GM12878 (cell line): Measurements from ENCODE around the gene INTS6. TPM values are rescaled to one million over a fixed set of nuclear protein-coding genes. Genes with fewer than 3 reads are reported as not detected.

Experiments
- ATAC-seq: fragments of 200-7000 bp; cut with Tn5 transposase; 3 replicates; pipeline ENCODE4 v1.9.1; 2020; ENCODE audit warnings: mild to moderate bottlenecking, moderate library complexity
- BruUV-seq: library from RNA; stranded (reverse); fragments of 400-500 nt; replicated peaks from 2 replicates; lab custom pipeline; 2021; lab: Mats Ljungman, UMichigan
- CTCF ChIA-PET: fragments of 300-600 bp; sonication (Branson Sonifier 250); formaldehyde crosslinking; extraction: SDS; loops from one replicate; lab custom pipeline; 2021; ENCODE audit warnings: inconsistent platforms; lab: Yijun Ruan, JAX
- POLR2A ChIA-PET: fragments of 350-600 bp; formaldehyde crosslinking; extraction: SDS; loops from one replicate; lab custom pipeline; 2021; ENCODE audit warnings: inconsistent platforms; lab: Charles Lee
- RAD21 ChIA-PET: fragments of 300-600 bp; sonication (Branson Sonifier 250); formaldehyde crosslinking; loops from one replicate; lab custom pipeline; 2023; ENCODE audit warnings: antibody characterized with exemption; ENCODE audit not compliant: unreplicated experiment; lab: Charles Lee
- SMC1A ChIA-PET: fragments of 300-600 bp; sonication (Branson Sonifier 250); formaldehyde crosslinking; loops from one replicate; lab custom pipeline; 2023; ENCODE audit not compliant: unreplicated experiment, uncharacterized antibody; lab: Charles Lee
- DNase-seq: peaks from one replicate; pipeline ENCODE4 v3.0.0-alpha.2; 2011; ENCODE audit warnings: low read depth, low spot score
- FAIRE-seq: peaks from 3 replicates; lab custom pipeline; 2011; peaks lifted over from hg19 to GRCh38; lab: Jason Lieb, UNC
- H2AFZ ChIP-seq: 2 replicates; pipeline ENCODE4 v1.6.0; 2011; ENCODE audit warnings: low read depth, low read length, control low read depth; ENCODE audit not compliant: control insufficient read depth
- H3K27ac ChIP-seq: 2 replicates; pipeline ENCODE4 v1.5.1; 2011; ENCODE audit warnings: control low read depth; ENCODE audit not compliant: control insufficient read depth, insufficient read depth
- H3K27me3 ChIP-seq, 2 experiments: replicated peaks in 1 of 2; 2 replicates each; pipeline versions ENCODE4 v1.6.0 to v1.6.1; 2011; ENCODE audit warnings: low read length in 1 of 2; ENCODE audit not compliant: control insufficient read depth in 2 of 2, insufficient read depth in 2 of 2
- H3K36me3 ChIP-seq, 2 experiments: 2 replicates each; pipeline ENCODE4 v1.5.1; 2011; ENCODE audit warnings: low read length in 1 of 2; ENCODE audit not compliant: control insufficient read depth in 2 of 2, insufficient read depth in 2 of 2
- H3K4me1 ChIP-seq: 2 replicates; pipeline ENCODE4 v1.6.1; 2011; ENCODE audit warnings: mild to moderate bottlenecking, low read length, moderate library complexity, mixed read lengths; ENCODE audit not compliant: control insufficient read depth, insufficient read depth
- H3K4me2 ChIP-seq: 2 replicates; pipeline ENCODE4 v1.6.0; 2011; ENCODE audit warnings: control low read depth; ENCODE audit not compliant: control insufficient read depth, insufficient read depth
- H3K4me3 ChIP-seq: fragments of 200-600 bp; sonication (generic); 2 replicates; pipeline ENCODE4 v1.5.1; 2016
- H3K79me2 ChIP-seq: 2 replicates; pipeline ENCODE4 v1.6.0; 2011; ENCODE audit warnings: low read length; ENCODE audit not compliant: control insufficient read depth, insufficient read depth
- H3K9ac ChIP-seq: 2 replicates; pipeline ENCODE4 v1.8.0; 2011; ENCODE audit warnings: low read length, control low read depth, mixed read lengths; ENCODE audit not compliant: control insufficient read depth, insufficient read depth
- H3K9me3 ChIP-seq: replicated peaks from 3 replicates; pipeline ENCODE4 v1.5.1; 2011; ENCODE audit warnings: mild to moderate bottlenecking, low read length; ENCODE audit not compliant: control insufficient read depth, insufficient read depth
- H4K20me1 ChIP-seq: 2 replicates; pipeline ENCODE4 v1.6.0; 2011; ENCODE audit not compliant: control insufficient read depth, insufficient read depth
- ASH2L ChIP-seq: fragments of 300-600, 200-600 bp; sonication (generic); IDR thresholded peaks from 2 replicates; pipeline ENCODE4 v1.6.1; 2017; ENCODE audit warnings: low read depth, mild to moderate bottlenecking, borderline replicate concordance
- CBX3 ChIP-seq: fragments of 200-600 bp; sonication (generic); IDR thresholded peaks from 2 replicates; pipeline ENCODE4 v1.6.1; 2016; ENCODE audit warnings: low read depth, borderline replicate concordance
- CREB1 ChIP-seq: IDR thresholded peaks from 2 replicates; pipeline ENCODE4 v1.6.1; 2012; ENCODE audit warnings: low read depth, mild to moderate bottlenecking, inconsistent platforms
- E4F1 ChIP-seq: fragments of 450-650 bp; IDR thresholded peaks from 2 replicates; pipeline ENCODE4 v1.6.1; 2018; ENCODE audit warnings: borderline replicate concordance, mild to moderate bottlenecking; ENCODE audit not compliant: partially characterized antibody
- FOS ChIP-seq: IDR thresholded peaks from 3 replicates; pipeline ENCODE4 v1.6.1; 2011; ENCODE audit warnings: borderline replicate concordance; ENCODE audit not compliant: insufficient read length; ENCODE audit errors: extremely low read depth
- HDAC6 ChIP-seq: fragments of 200-600 bp; sonication (generic); IDR thresholded peaks from one replicate; pipeline ENCODE4 v1.8.0; 2017; ENCODE audit warnings: antibody characterized with exemption; ENCODE audit not compliant: unreplicated experiment
- NBN ChIP-seq: fragments of 450-650 bp; IDR thresholded peaks from 2 replicates; pipeline ENCODE4 v1.6.1; 2016
- POLR2AphosphoS5 ChIP-seq: IDR thresholded peaks from 2 replicates; pipeline ENCODE4 v1.6.1; 2011; ENCODE audit warnings: mild to moderate bottlenecking, low read length, inconsistent platforms
- RAD51 ChIP-seq: fragments of 450-650 bp; IDR thresholded peaks from 2 replicates; pipeline ENCODE4 v1.6.1; 2016; ENCODE audit warnings: moderate library complexity, mild to moderate bottlenecking, inconsistent platforms
- RCOR1 ChIP-seq: conservative IDR thresholded peaks from 2 replicates; pipeline ENCODE4 v1.6.1; 2012; ENCODE audit warnings: low read depth, low read length, improper control_type of control experiment
- RELA ChIP-seq: fragments of 450-650 bp; IDR thresholded peaks from 2 replicates; pipeline ENCODE4 v1.8.0; 2014; ENCODE audit warnings: borderline replicate concordance; ENCODE audit not compliant: partially characterized antibody
- USF1 ChIP-seq: IDR thresholded peaks from 2 replicates; pipeline ENCODE4 v1.6.1; 2011; ENCODE audit warnings: borderline replicate concordance, low read depth, mild to moderate bottlenecking, moderate library complexity, mixed read lengths, low read length; ENCODE audit not compliant: insufficient read depth; ENCODE audit errors: extremely low read length
- ZBED1 ChIP-seq: IDR thresholded peaks from 2 replicates; pipeline ENCODE4 v1.6.1; 2016; ENCODE audit warnings: borderline replicate concordance
- ZNF24 ChIP-seq: fragments of 450-650 bp; IDR thresholded peaks from 2 replicates; pipeline ENCODE4 v1.6.1; 2017; ENCODE audit warnings: antibody characterized with exemption, mild to moderate bottlenecking
- WGBS: methylation state at CpG from one replicate; pipeline ENCODE4 v1.1.6; 2016; ENCODE audit warnings: low lambda C conversion rate; ENCODE audit not compliant: insufficient replicate concordance, insufficient coverage; ENCODE audit errors: missing lambda C conversion rate; 5-methylcytosine and 5-hydroxymethylcytosine counted together
- in situ Hi-C: fragments of 300-500 bp; cut with MboI; formaldehyde crosslinking; loops from 9 replicates; pipeline ENCODE4 v1.14.3; 2018; ENCODE audit warnings: mixed read lengths
- intact Hi-C: fragments of 100-400 bp; cut with micrococcal nuclease; formaldehyde crosslinking; loops from one replicate; pipeline ENCODE4 v1.14.2; 2022; ENCODE audit not compliant: unreplicated experiment
- polyA plus RNA-seq, 11 experiments: library from polyadenylated mRNA; depleted of rRNA in 4 of 11; unstranded in 6 of 11; stranded (reverse) in 5 of 11; fragments of >200 nt; fragmentation: Nextera tagmentation in 4 of 11; fragmentation: Illumina TruSeq in 1 of 11; extraction: Ambion mirVana in 4 of 11; extraction: Trizol in 1 of 11; gene quantifications; 1 replicate in 1 of 11; 2 replicates in 10 of 11; pipeline versions ENCODE4 v1.2.1 to v1.2.3, GENCODE V29; 2011 to 2016; ENCODE audit warnings: inconsistent platforms in 2 of 11, missing spikeins in 2 of 11, low read depth in 1 of 11
- total RNA-seq, 4 experiments: library from RNA; depleted of rRNA in 3 of 4; stranded (reverse); fragments of >200 nt in 3 of 4; fragmentation: Illumina TruSeq in 1 of 4; extraction: Trizol in 1 of 4; gene quantifications; 2 replicates each; pipeline versions ENCODE4 v1.2.1 to v1.2.3, GENCODE V29; 2013 to 2021

The INTS6 gene
- total and polyA plus RNA-seq, 10 of the 15 experiments (the other 5 are each of a cell fraction or from before 2014, with no cell fraction given) = 7.2 to 57.7 (median 30.9) TPM

DNA sequence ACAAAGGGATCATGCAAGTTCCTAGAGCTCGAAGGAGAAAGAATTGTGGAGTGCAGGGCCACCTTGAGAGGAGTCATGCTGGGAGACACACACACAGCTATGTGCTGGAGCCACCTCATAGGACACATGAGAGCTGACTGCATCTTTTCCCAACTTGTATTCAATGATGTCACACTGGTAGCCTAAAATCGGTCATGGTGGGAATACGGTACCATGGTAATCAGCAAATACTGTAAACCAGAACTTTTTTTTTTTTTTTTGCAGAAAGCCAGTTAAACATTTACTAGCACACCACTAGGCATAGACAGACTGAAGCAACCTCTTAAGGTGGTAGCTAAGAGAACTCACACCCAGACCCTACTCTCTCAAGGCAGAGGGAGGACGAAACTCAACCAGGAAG lies 47.0 kb upstream of the INTS6 start:
- Histone ChIP-seq H3K4me2 (no peak overlapping the region), H3K4me3 (no peak overlapping the region), H3K9me3 (no peaks in the 10 kb centered on the region), H3K4me1 (peaks cover 9% of the 10 kb centered on the region), H3K9ac (no peak overlapping the region), H2AFZ (no peak overlapping the region), H3K36me3 (no peaks in the 10 kb centered on the region), H3K27ac (no peak overlapping the region), H3K27me3 (no peaks in the 10 kb centered on the region), H3K79me2 (no peaks in the 10 kb centered on the region), H4K20me1 (no peaks in the 10 kb centered on the region)
- FAIRE-seq (no peak), DNase-seq (no peak), ATAC-seq (no peak)
- SMC1A ChIA-PET = interaction anchor here (0.6 to 3.0 kb wide), 4 partner anchors 23 to 1588 kb away, joined by 3 to 10 read pairs (median 4); no protein-coding TSS in a partner anchor
- intact Hi-C loops = loop anchor here (5.0 kb wide), 1 partner anchor 212 kb away; no protein-coding TSS in a partner anchor
- whole genome bisulfite sequencing = 77% methylated on average over 4 of the region's 4 CpGs
- POLR2A ChIA-PET = interaction anchor here (0.6 to 0.8 kb wide), 3 partner anchors 13 to 47 kb away, joined by 4 read pairs; partner anchors contain the start of gene INTS6
- BruUV-seq = no TSS peak
- in situ Hi-C loops = no loop called here
- RAD21 ChIA-PET = interaction anchor here (1.5 kb wide), 1 partner anchor 46 kb away, joined by 3 read pairs; no protein-coding TSS in a partner anchor
- TF ChIP-seq NBN = no peak
- TF ChIP-seq RCOR1 = no peak
- TF ChIP-seq E4F1 = no peak
- no peak for TF ChIP-seq RAD51
- TF ChIP-seq HDAC6 = no peak
- no peak for TF ChIP-seq FOS
- no peak for TF ChIP-seq ZBED1
- no peak for TF ChIP-seq RELA
- no peak for TF ChIP-seq CBX3
- no peak for TF ChIP-seq ASH2L
- TF ChIP-seq CREB1 = no peak
- no peak for TF ChIP-seq USF1
- TF ChIP-seq ZNF24 = no peak
- no peak for TF ChIP-seq POLR2AphosphoS5
- CTCF ChIA-PET = interaction anchor here (0.6 to 1.5 kb wide), 2 partner anchors 61 to 63 kb away, joined by 3 read pairs; no protein-coding TSS in a partner anchor
